A204.1 (cell line): ENCODE data around the gene COX5A.
"Not testable (repeated sequence)": the region's sequence is repeated elsewhere in the genome, so short reads cannot be mapped to it uniquely, and the experiment has no call there.

ENCODE experiments used
- FAIRE-seq: peaks from 2 replicates; lab custom pipeline; 2012; peaks lifted over from hg19 to GRCh38; lab: Jason Lieb, UNC

Gene COX5A

GRCh38 chr15:74955017-74955416, 17.1 kb upstream of the COX5A start:
- no peak for FAIRE-seq

GRCh38 chr15:74954515-74954914, 16.6 kb upstream of the COX5A start:
- no peak for FAIRE-seq

- no peak for FAIRE-seq
Measured at GRCh38 chr15:74951006-74951405, 13.1 kb upstream of the COX5A start.

DNA sequence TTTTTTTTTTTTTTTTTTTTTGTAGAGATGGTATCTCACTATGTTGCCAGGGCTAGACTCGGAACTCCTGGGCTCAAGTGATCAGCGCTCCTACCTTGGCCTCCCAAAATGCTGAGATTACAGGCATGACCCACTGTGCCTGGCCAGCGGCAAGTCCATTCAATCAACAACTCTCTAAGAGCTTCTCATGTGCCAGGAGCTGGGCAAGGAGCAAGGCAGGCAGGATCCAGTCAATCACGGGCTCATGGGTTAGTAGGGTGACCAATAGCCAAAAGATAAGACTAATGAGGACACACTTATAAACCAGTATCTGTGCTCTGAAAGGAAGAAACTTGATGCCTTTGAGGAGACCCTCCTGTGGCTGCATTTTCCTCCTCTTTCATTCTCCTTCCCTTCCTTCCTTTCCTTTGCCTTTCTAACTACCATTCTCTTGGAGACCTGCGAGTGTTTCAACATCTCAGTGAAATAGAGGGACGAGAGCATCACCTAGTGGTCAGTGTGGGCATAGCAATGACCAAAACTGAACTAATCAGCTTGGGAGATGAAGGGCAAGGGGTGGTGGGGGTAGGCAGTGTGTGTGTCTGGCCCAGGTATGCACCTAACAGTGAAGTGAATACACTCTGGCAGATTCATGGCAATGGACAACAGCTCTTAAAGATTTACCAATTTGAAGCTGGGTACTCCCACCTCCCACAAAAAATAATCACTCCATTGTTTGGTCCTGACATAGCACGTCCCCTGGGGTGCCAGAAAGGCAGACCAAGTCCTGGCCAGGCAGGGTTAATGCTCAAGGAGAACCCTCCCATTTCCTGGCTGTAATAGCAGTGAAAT, 12.4 kb upstream of the COX5A start:
- no peak for FAIRE-seq

DNA sequence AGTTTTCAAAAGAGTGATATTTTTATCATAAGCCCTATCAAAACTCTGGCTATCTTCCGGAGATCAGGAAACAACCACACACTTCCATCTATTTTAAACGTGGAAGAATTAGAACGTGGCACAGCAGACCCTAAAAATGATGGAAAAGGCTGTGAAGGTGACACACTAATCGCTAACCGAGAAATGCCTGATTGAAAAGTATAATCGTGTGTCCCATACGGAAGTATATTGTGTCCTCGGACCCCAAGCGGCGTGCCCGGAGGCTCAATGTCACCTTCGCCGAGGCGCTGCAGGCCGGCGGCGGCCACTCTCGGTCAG, 642 bp downstream of the COX5A start:
- no peak for FAIRE-seq

- FAIRE-seq = not testable (repeated sequence)
Measured at GRCh38 chr15:74935193-74935592, 2.7 kb downstream of the COX5A start.

DNA sequence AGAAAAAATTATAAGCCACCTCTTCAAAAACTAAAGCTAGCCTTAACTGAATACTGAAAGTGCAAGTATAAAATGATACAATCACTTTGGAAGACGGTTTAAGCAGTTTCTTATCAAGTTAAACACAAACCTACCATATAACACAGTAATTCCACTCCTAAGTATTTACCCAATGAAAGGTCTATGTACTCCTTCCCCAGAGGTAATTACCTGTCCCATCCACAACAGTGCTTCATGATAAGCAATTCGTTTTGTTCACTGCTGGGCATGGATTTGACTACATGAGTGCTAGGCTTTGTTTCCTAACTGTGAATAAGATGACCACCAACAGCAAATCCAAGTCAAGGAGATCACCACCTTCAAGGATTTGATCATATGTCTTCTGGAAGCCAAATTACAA, 4.3 kb downstream of the COX5A start:
- no peak for FAIRE-seq

DNA sequence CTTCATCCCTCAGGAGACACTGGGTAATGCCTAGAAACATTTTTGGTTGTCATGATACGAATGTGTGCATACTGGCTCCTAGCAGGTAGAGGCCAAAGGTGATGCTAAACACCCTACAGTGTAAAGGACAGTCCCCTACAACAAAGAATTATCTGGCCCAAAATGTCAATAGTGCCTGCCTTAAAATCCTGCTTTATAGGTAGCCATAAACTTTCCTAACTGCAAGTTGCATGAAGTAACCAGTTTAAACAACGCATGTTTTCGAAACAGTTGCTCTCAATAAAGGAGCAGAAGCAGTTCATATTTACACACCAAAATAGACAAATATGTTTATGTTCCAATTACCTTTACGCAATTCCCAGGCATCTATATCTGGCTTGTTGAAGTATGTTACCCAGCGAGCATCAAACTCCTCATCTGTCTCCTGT, 9.1 kb downstream of the COX5A start:
- no peak for FAIRE-seq

GRCh38 chr15:74924525-74924924, 13.3 kb downstream of the COX5A start:
- no peak for FAIRE-seq

GRCh38 chr15:74920456-74920855, 17.4 kb downstream of the COX5A start:
- FAIRE-seq = no peak

GRCh38 chr15:74917676-74918075, 20.2 kb downstream of the COX5A start:
- no peak for FAIRE-seq

DNA sequence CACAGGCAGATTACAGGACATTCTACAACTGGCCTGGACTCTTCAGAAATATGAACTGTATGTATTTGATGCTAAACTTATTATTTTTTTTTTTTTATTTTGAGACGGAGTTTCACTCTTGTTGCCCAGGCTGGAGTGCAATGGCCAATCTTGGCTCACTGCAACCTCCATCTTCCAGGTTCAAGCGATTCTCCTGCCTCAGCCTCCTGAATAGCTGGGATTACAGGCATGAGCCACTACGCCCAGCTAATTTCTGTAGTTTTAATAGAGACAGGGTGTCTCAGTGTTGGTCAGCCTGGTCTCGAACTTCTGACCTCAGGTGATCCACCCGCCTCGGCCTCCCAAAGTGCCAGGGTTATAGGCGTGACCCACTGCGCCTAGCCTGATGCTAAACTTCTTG, 24.1 kb downstream of the COX5A start:
- not testable (repeated sequence) for FAIRE-seq

DNA sequence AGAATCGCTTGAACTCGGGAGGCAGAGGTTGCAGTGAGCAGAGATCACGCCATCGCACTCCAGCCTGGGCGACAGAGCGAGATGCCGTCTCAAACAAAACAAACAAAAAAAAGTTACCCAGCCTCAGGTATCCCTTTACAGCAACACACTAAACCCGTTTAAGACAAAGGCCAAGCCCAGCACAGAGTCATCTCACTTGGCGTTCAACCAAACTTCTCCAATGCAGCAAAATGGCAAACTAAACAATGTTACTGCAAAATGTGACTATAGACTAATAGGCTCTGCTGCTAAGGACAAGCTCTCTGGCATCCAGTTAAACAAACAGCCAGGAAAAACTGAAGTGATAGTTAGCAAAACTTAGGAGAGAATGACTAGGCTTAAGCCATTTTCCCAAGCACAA, 24.8 kb downstream of the COX5A start:
- no peak for FAIRE-seq

GRCh38 chr15:74908635-74909034, 29.2 kb downstream of the COX5A start:
- no peak for FAIRE-seq

GRCh38 chr15:74907163-74907870, 30.6 kb downstream of the COX5A start:
- FAIRE-seq = no peak

DNA sequence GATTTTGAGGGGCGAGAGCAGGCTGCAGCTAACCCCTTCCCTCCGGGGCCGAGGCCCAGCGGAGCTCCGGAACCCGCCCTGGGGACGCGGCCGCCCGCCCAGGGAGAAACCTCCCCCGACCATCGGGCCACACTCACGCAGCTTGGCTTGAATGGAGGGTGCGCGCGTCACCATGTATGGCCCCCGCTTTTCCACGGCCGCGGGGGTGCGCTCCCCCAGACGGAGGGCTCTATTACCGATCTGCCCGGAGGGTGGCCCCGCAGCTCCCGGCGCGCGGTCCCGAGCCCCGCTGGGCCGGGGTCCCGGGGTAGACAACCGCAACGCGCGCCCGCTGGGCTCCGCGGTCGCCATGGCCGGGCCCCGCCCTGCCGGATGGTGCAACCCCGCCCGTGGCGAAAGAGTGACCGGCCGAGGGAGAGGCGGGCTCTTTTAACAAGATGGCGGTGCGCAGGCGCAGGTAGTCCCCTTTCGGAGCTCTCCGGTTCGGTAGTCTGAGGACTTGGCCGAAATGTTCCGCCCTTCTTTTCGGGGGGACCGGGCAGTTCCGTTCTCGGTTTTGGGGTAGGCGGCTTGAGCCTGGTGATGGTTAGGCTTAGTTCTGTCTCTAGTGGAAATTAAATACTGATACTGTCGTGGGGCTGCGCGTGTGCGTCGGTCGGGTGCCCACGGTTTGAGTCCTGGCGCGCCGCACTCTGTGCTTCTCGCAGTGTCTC, 31.3 kb downstream of the COX5A start, which contains the start of gene FAM219B:
Gene FAM219B (minus strand): TSS at position 402 of the 713 bp plus-strand sequence. CDS start 51 bp downstream, at position 351.
- no peak for FAIRE-seq

- no peak for FAIRE-seq
Measured at GRCh38 chr15:74906067-74906449, 31.8 kb downstream of the COX5A start.

- FAIRE-seq = no peak
Measured at GRCh38 chr15:74904190-74904805, 33.6 kb downstream of the COX5A start.

DNA sequence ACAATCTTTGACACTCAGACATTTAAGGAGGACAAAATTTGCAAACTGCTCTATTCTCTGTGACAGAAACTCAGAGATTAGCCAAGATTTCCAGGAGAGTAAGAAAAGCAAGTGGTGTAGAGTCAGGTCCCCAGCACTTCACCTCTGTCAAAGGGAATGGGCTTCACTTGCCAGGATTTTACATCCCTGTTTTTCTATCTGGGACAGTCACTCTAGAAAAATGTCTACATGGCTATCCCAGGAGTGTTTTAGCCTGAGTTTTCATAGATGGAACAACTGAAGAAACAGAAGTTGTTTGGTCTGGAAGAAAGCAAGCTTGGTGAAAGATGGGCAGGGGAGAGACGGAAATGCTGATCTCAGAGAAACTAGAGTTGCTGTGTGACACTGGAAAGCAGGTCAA, 34.2 kb downstream of the COX5A start:
- no peak for FAIRE-seq

DNA sequence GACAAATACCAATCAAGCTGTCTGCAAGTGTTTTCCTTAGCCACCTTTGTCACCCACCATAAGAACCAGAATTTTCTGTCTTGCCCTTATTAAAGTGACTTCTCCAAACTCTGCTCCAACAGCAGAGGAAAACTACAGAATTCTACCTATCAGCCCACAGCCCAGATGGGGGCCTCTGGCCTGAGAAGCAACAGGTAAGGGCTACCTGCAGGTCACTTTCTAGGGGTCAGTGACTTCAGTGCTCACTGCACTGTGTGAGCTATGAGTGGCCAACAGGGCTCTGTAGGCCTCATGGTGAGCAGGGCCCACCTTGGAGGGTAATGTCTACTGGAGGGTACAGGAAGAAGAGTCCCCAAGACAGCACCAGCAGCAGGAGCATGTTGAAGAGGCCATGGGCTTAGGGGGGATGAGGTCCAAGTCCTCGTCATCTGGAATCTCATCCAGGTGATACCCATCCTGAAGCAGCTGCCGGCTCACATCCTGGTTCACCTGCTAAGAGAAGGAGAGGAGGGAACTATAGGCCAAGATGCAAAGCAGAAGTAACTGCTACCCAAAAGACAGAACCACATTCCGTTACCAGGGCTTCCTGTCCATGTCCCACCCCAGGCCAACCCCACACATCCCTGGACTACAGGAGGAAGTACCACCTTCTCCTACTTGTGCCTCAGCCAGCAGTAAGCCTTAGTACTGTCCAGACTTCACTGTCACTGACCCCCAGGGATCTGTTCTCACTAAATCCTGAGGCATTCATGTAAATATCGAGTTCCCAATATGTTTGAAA, 35.4 kb downstream of the COX5A start:
- no peak for FAIRE-seq

- FAIRE-seq = no peak
Measured at GRCh38 chr15:74901612-74902063, 36.2 kb downstream of the COX5A start.

DNA sequence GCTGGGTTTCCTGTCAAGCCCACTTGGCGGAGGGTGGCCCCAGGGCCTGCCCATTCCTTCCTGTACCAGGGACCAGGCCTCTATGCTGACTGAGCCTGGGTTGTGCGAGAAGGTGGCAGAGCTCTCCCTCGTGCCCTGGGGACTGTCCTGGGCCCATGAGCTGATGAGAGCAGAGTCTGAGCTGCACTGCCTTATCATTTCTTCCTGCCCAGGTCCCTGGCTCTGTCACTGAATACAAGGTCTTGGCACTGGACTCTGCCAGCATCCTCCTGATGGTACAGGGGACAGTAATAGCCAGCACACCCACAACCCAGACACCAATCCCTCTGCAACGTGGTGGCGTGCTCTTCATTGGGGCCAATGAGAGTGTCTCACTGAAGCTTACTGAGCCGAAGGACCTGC, 40.6 kb downstream of the COX5A start:
- no peak for FAIRE-seq
